Peyer's patch (tissue), 4 donors: ENCODE measurements around the gene PHF24.

Experiments
- POLR2A ChIP-seq, 2 donors: fragments of 450-650 bp; IDR thresholded peaks; one replicate each; pipeline ENCODE4 v1.5.1; 2017; ENCODE audit warnings: antibody characterized with exemption in 2 of 2, mild to moderate bottlenecking in 2 of 2, moderate library complexity in 2 of 2
- TF ChIP-seq, protein P1 (sequence below), 6 experiments: fragments of 450-650 bp in 4 of 6; fragments of 200-600 bp in 2 of 6; sonication (generic) in 1 of 6; IDR thresholded peaks; one replicate each; pipeline ENCODE4 v1.5.1; 2017 to 2019; ENCODE audit warnings: antibody characterized with exemption in 6 of 6, mild to moderate bottlenecking in 3 of 6, moderate library complexity in 1 of 6

DNA sequence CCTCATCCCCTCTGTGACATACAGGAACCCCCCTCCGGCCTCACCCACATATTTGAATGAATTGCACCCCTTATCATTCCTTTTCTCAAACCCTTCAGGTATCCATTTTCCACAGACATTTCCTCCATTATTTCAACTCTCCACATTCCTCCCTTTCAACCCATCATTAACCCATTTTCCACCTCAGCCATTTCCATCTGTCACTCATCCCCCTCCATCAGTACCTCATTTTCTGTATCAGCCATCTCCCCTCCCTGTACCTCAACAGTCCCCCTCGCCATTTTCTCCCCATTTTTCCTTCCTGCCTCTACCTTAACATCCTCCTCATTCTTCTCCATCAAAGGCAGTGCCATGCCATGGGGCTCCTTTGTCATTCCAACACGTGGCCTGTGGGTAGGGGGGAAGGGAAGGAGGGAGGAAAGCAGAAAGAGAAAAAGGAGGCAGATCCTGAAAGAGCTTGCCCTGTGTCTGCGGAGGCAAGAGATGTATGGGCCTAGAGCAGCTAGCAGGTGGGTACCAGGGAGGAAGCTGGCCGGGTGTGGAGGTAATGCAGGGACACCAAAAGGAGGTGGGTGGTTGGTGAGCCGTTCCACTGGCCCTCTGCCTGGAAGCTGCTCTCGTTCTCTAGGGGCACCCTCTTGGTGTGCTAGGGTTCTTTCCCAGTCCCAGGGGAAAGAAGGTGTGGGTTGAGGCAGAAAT lies 33.0 kb downstream of the PHF24 start:
- TF ChIP-seq, protein P1, sequence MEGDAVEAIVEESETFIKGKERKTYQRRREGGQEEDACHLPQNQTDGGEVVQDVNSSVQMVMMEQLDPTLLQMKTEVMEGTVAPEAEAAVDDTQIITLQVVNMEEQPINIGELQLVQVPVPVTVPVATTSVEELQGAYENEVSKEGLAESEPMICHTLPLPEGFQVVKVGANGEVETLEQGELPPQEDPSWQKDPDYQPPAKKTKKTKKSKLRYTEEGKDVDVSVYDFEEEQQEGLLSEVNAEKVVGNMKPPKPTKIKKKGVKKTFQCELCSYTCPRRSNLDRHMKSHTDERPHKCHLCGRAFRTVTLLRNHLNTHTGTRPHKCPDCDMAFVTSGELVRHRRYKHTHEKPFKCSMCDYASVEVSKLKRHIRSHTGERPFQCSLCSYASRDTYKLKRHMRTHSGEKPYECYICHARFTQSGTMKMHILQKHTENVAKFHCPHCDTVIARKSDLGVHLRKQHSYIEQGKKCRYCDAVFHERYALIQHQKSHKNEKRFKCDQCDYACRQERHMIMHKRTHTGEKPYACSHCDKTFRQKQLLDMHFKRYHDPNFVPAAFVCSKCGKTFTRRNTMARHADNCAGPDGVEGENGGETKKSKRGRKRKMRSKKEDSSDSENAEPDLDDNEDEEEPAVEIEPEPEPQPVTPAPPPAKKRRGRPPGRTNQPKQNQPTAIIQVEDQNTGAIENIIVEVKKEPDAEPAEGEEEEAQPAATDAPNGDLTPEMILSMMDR (IDR thresholded peaks at IDR 0.05): no peak
- no peak for TF ChIP-seq POLR2A (IDR thresholded peaks at IDR 0.05)
